Raji (cell line): ENCODE data around the gene DDI1.

Experiments
- POLR2A ChIP-seq: IDR thresholded peaks from 2 replicates; pipeline ENCODE4 v1.6.1; 2011; ENCODE audit warnings: low read depth, low read length, control low read depth; ENCODE audit not compliant: insufficient read depth

Gene DDI1

DNA sequence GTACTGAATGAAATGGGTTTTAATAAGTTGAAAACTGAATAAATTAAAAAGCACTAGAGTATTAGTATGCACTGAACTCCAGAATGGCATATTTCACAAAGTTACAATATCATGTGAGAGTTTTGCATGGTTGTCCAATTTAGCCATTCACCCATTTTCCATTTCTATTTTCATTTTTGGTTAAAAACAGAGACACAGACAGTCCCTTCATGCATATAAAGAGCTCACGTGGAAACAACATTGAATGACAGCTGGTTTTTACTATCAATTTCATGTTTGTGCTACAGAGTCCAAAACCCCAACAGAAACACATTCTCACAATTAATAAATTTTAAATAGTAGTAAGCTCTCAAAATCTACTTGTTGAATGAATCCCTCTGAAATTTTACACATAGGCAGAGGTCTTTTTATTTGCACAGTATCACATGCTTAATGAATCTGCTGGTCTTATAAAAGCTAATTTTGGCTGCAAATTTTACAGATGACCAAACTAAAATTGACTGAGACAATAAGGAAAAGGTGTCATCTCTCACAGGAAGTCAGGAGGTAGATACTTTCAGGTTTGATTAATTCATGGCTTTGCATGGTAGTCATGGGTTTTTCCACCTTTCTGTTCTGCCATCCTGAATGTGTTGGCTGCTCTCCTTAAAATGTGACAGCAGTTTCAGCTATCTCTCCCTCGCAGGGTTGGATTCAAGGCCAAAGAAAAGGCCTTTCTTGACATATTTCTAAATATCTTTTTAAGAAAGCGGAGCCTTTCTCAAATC is 20.6 kb upstream of the DDI1 start:
- TF ChIP-seq POLR2A: no peak

DNA sequence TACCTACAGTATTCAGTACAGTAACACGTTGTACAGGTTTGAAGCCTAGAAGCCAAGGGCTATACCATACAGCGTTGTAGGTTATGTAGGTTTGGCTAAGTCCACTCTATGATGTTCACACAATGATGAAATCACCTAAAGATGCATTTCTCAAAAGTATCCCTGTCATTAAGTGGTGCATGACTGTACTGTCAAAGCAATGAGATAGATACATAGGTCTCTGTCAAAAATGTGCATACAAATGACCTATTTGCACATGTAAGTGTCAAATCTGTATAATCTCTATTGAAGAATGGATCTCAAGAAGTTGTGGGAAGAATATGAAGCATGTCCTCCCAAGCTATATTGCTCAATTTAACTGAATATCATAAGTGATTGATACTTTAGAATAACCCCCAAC is 11.9 kb upstream of the DDI1 start:
- no peak for TF ChIP-seq POLR2A

DNA sequence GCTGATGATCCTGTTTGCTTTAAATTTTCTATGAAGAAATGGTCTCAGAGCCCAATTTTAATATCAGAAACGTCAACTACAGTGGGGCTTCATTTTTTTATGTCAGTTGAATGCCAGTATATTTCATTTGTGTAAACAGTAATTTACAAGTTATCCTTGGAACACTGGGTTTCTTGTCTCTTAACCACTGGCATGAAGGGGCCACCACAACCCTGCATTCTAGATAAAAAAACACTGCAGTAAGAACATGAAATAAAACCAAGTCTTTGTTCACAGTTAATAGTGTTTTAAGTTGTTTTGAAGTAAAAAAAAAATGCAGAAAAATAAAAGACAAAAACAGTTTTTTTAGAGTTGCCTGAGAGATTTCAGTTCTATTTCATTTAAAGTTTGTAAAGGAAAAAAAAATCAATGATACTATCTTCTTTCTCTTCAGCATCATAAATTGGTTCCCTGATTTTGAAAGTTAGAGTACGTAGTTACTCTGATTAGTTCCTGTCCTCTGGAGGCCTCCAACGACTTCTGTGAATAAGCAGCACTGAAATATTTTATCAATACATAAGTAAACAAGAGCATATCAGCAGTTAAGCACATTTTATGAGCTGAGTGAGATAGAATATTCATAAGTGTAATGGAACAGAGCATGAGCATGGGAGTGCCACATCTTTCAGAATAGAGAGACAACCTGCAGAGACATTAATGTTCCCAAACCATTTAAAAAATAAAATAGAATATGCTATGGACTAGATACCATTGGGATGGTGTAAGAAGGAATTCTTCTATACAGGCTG is 7.8 kb upstream of the DDI1 start:
- no peak for TF ChIP-seq POLR2A

DNA sequence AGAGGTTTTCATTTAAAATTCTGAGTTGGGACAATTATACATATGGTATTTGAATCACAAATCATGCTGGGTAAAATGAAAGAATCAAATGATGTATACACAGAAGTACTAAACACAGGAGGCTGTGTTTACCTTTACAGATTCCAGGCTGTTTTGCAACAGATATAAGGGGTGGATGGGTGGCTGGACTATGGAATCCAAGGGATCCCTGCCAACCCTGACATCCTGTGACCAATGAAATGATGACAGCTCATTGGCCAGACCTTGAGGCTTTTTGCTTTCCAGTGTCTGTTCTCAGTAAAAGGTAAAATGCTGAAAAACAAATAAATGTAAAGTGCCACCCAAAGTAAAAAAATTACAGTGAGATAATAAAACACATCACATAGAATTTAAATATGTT is 3.3 kb upstream of the DDI1 start:
- no peak for TF ChIP-seq POLR2A

DNA sequence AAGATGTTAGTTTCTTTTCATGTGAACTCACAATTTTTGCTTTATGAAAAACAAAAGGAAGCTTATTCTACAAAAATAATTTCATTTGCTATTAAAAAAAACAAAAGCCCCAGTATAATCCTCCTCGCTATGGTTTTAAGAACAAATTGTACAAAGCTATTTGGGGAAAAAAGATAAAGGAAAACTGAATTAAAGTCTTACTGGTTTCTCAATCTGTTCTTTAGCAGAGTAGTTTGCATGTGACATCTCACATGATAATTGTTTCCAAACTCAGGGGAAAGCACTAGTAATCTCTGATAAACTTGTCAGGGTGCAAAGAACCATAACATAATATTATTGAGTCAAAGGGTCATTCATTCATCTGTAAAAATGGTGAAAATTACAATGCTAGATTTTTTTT is 2.9 kb upstream of the DDI1 start:
- TF ChIP-seq POLR2A: no peak

DNA sequence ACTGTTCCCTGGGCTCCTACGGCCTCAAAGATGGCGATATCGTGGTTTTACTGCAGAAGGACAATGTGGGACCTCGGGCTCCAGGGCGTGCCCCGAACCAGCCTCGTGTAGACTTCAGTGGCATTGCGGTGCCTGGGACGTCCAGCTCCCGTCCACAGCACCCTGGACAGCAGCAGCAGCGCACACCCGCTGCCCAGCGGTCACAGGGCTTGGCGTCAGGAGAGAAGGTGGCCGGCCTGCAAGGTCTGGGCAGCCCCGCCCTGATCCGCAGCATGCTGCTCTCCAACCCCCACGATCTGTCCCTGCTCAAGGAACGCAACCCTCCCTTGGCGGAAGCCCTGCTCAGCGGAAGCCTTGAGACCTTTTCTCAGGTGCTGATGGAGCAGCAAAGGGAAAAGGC is 555 bp downstream of the DDI1 start:
- no peak for TF ChIP-seq POLR2A

DNA sequence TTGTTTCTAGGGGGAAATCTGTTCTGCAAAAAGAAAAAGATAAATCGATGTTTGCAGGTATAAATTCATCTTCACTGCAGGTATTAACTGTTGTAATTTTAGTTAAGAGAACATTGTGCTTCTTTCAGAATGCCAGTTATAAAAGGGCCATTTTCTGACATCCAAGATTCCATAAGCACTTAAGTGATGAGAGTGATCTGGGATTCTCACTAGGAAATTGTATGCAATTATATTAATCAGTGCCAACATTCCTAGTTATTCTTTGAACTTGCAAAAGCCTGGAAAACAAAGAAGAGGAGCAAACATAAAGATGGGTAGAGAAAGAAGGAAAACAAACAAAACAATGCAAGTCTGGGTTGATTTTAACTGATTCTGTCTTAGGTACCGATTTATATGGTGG is 5.4 kb downstream of the DDI1 start:
- no peak for TF ChIP-seq POLR2A

DNA sequence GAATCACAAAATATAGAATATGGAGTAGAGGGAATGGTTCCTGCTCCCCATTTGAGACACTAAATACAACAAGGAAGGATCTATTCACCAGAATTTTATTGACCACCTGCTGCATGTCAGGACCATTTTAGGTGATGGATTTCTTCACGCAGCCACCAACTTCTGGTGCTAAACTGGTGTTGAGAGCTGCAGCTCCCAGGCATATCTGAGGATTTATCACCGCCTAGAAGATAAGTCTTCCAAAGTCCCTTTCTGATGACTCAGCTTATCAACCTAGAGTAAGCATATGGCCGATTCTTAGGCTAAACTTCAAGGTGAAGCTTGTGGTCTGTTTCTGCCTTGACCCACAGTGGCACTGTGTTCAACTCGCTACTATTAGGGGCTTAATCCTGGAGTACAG is 6.7 kb downstream of the DDI1 start:
- no peak for TF ChIP-seq POLR2A

DNA sequence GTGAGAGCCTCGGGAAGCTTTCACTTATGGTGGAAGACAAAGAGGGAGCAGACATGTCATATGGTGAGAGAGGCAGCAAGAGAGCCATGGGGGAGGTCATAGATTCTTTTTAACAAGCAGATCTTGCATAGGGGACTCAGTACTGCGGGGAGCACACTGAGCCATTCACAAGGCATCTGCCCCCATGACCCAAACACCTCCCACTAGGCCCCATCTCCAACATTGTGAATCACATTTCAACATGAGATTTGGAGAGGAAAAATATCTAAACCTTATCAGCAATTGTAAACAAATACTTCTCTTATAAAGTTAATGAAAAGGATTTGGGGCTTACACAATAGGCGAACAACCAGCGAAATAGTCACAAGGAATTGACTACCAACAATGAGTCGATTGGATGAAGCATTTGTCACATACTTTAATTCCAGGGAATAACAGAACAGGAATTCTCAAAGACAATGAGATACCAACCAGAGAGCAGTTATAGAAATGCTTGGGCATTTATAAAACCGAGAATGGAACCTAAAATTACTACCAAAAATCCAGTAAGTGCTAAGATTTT is 7.3 kb downstream of the DDI1 start:
- TF ChIP-seq POLR2A: no peak

DNA sequence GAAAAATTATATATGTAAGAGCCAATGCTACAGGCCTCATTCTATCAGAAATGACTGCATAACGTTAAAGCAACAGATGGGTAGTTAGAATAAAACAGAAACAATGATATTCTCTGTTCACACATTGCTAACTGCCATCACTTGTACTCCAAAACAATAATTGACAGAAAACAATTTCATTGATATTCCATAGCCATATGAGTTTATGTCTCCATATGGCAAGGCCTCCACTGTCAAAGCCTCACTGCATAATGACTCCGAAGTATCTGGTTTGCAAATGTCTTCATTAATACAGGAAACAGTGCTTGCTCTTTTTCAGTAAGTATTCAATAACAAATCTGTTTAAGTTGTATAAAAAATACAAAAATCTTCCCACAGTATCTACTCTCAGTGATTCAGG is 9.9 kb downstream of the DDI1 start:
- TF ChIP-seq POLR2A: no peak

DNA sequence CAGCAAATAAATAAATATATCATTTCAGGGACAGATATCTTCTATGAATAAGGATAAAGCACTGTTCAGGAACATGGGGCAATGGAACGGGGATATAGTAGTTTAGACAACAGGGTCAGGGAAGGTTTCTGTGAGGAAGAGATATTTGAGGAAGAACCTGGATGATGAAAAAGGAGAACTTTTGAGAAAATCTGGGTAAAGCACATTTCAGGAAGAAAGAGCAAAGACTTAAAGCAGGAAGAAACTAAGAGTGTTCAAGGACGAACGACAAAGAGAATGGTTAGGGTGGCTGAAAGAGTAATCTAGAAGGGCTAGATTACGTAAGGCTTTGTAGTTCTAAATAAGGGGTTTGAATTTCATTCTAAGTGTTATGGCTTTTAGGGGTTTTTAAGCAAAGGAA is 12.7 kb downstream of the DDI1 start:
- no peak for TF ChIP-seq POLR2A

DNA sequence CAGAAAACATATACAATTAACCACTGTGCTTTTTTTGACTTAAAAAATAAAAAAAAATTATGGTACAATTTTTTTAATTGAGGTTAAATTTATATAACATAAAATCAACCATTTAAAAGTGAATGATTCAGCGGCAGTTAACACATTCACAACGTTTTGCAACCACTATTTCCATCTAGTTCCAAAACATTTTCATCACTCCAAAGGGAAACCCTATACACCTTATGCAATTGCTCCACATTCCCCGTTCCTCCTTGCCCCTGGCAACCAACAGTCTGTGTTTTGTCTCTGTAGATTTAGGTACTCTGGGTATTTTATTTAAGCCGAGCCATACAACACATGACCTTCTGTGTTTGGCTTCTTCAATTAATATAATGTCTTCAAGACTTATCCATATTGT is 15.3 kb downstream of the DDI1 start:
- TF ChIP-seq POLR2A: no peak

DNA sequence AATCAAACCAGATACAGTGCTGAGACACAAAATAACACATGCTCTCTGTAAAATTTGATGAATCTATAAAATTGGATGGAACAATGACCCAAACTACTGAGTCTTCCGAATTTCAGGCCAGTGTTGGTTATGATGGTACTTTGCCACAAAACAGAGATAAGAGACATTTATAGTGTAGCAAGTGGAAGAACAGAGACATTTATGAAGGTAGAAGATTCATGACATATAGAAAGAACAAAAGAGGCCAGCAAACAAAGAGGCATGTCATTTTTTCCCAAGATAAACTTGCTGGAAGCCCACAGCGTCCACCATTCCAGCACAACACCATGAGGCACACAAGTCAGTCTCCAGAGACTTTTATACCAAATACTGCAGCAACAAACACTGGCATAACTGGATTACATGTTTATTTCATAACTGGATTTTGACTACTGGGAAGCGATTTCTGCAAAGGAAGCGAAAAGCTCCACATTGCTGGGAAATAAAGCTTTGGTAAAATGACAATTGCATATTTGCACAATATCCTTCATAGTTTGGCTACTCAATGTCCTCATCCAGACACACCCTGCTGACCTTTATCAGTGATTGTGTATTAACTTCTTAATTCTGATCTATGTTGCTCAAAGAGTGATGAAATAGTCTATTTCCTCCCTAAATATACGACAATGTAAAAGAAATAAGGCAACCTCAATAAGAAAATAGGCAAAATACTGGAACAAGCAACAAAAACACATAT is 17.5 kb downstream of the DDI1 start:
- no peak for TF ChIP-seq POLR2A

DNA sequence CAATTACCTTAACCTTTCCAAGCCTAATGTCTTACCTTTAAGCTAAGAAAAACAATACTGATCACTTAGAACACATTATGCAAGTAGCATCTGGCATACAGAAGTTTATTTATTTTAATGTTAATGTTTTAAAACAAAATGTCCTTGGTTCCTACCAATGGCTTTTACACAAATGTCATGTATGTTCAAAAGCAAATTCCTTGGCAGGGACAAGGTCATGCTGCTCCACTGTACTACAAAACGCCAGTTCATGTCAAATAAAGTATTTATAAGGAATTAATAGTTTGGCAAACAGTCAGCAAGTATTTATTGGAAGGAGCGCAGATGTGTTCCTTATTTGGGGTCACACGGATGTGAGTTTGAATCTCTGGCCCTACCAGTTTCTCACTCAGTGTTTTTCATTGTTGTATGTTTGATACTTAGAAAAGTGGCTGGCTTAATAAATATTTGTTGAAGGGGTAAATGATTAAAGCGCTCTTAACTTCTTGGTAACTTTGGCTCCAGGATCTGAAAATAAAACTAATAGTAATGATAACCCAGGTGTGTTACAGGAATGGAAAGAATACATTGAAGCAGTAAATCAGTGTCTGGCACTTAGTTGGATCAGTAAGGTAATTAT is 18.6 kb downstream of the DDI1 start:
- TF ChIP-seq POLR2A: no peak

DNA sequence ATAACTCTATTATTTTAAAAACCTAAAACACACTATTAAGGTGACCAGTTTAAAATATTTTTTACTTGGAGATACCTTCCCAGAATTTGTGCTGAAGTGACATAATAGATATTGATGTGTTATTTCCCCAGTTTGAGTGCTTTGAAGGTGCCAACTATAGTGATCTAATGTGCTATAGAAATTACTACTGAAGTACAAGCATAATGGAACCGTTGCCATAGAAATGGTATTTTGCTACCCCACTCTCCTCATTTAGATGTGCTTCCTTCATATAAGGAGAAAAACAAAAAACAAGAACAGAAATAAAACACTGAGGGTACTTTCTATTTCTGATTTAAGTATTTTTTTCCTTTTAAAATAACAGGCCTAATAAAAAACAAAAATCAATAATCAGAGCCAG is 19.2 kb downstream of the DDI1 start:
- no peak for TF ChIP-seq POLR2A
